ENCODE measurements around the gene TCF4. TPM values are rescaled to one million over a fixed set of nuclear protein-coding genes. Genes with fewer than 3 reads are reported as not detected.

The TCF4 gene
- total RNA-seq, 4 donors from 2014 or later: 60.9 to 98.4 (median 83.4) TPM

DNA sequence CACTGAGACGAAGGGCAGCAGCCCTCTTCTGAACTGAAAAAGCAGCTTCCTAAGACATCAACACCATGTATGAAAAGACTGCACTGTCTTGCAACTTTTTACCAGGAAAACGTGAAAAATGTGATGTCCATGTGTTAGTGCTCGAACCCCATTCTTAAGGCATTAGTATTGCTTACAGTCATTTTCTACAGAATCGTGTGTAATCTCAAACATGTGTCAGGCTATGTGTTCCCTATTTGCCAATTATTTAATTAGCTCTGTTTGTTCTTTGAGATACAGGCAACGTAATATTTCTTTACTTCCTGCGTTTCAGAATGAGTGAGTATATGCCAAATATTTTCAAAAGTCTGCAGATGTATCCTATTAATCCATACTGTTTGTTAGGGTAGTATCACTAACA is 321.0 kb downstream of the TCF4 start:
- TF ChIP-seq, protein P1, sequence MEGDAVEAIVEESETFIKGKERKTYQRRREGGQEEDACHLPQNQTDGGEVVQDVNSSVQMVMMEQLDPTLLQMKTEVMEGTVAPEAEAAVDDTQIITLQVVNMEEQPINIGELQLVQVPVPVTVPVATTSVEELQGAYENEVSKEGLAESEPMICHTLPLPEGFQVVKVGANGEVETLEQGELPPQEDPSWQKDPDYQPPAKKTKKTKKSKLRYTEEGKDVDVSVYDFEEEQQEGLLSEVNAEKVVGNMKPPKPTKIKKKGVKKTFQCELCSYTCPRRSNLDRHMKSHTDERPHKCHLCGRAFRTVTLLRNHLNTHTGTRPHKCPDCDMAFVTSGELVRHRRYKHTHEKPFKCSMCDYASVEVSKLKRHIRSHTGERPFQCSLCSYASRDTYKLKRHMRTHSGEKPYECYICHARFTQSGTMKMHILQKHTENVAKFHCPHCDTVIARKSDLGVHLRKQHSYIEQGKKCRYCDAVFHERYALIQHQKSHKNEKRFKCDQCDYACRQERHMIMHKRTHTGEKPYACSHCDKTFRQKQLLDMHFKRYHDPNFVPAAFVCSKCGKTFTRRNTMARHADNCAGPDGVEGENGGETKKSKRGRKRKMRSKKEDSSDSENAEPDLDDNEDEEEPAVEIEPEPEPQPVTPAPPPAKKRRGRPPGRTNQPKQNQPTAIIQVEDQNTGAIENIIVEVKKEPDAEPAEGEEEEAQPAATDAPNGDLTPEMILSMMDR (IDR thresholded peaks at IDR 0.05): no peak
- no peak for TF ChIP-seq POLR2A (IDR thresholded peaks at IDR 0.05)
- no peak for DNase-seq (ENCODE audit: low spot score in 2 of 2)
- 60 to 67% methylated on average over 6 of the region's 6 CpGs for WGBS, 2 donors

DNA sequence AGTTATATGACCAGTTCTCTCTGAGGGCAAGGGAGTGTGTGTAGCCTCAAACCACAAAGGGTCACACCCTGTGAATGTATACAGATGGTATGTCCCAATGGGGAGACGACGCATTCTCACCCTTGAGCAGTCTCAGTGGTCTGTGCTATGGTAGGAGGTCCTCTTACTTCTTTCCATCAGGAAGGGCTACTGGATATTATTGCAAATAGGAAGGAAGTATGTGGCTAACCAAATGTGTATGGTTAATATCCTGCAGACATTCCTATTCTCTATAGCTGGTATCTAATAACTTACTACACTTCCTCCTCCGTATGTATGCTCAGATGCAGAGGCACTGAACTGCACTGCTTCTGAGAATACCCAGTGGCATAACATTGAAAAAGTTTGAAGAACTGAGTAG is 322.0 kb downstream of the TCF4 start:
- 75% methylated on average over 3 of the region's 3 CpGs for WGBS, 2 donors
- intact Hi-C loops (cut with DNase I; ENCODE audit: low total_unique reads): no loop called here
- no peak overlapping the region for H3K4me3 ChIP-seq (ENCODE audit: low read depth, poor library complexity, severe bottlenecking)
- DNase-seq (ENCODE audit: low spot score in 2 of 2): no peak
- TF ChIP-seq, protein P1 (IDR thresholded peaks at IDR 0.05): no peak
- TF ChIP-seq POLR2A (IDR thresholded peaks at IDR 0.05): no peak

More for the DNA sequence above, 321.0 kb downstream of the TCF4 start:
- no peak overlapping the region for H3K4me3 ChIP-seq (ENCODE audit: low read depth, poor library complexity, severe bottlenecking)
- intact Hi-C loops (cut with DNase I; ENCODE audit: low total_unique reads): no loop called here

DNA sequence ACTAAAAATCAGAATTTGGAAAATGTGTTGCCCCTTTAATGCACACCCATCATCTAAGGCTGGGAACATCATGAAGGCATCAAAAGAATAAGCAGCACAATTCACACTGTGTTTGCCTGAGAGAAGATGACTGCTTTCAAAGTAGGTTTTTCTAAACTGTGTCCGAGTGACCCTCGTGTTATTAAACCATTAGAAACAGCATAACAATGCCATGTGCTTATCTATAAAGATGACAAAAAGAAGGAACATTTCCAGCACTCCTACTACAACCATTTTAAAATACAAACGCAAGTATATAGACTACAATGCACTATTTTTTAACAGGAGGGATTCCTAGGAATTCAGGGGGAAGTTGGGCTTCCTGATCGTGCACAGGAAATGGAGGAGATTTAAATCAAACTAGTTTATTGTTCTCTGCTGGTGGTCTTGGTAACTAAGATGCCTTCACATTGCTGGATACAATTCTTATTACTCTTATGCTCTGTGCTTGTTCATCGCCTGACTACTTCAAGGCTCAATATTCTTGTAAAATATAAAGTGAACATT is 322.8 kb downstream of the TCF4 start:
- DNase-seq (ENCODE audit: low spot score in 2 of 2): no peak
- no peak overlapping the region for H3K4me3 ChIP-seq (ENCODE audit: low read depth, poor library complexity, severe bottlenecking)
- TF ChIP-seq POLR2A (IDR thresholded peaks at IDR 0.05): no peak
- TF ChIP-seq, protein P1 (IDR thresholded peaks at IDR 0.05): no peak
- WGBS, 2 donors: 69 to 70% methylated on average over 5 of the region's 5 CpGs
- intact Hi-C loops (cut with DNase I; ENCODE audit: low total_unique reads): no loop called here

DNA sequence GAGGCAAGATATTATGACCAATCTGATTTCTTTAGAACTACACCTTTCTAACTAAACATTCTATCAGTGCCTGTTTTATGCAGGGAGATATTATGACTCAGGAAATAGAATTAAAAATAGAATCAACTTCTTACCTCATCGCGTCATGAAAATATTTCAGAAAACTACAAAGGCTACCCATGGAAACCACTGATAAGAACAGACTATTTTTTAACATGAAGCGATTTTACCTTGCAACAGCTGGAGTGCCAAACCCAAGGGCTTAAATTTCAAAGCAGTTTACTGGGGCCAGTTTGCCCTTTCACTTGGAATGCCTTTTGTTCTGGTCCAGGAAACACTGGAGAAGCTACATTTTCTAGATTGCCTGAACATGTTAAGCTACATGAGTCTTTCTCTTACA is 323.9 kb downstream of the TCF4 start:
- intact Hi-C loops (cut with DNase I; ENCODE audit: low total_unique reads): no loop called here
- H3K4me3 ChIP-seq (ENCODE audit: low read depth, poor library complexity, severe bottlenecking): no peak overlapping the region
- DNase-seq (ENCODE audit: low spot score in 2 of 2): no peak
- WGBS, 2 donors: 34% methylated on average over 3 of the region's 3 CpGs
- no peak for TF ChIP-seq POLR2A (IDR thresholded peaks at IDR 0.05)
- TF ChIP-seq, protein P1 (IDR thresholded peaks at IDR 0.05): no peak

DNA sequence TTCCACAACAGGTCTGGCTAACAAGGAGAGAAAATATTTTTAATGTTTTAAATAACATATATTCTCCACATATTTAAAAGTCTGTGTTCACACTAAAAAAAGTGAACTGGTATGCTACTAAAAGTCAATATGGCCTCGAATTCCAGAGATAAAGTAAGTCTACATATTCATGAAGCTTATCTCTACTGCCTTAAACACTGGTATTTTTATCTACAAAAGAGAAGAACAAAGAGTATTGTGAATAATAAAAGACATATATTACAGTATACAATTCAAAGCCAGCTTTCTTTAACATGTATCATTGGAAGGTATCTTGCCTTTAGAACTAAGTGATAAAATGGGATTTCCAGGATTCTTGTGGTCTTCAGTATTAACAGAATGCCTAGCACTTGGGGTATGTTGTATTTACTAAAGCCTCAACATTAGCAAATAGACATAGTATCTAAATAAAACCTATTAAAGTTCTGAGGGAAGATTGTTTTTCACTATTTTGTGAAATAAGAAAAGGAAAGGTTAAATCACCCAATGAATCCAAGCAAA is 325.9 kb downstream of the TCF4 start:
- H3K4me3 ChIP-seq (ENCODE audit: low read depth, poor library complexity, severe bottlenecking): no peak overlapping the region
- WGBS, 2 donors: 86 to 89% methylated on average over 1 of the region's 1 CpG
- no peak for DNase-seq (ENCODE audit: low spot score in 2 of 2)
- TF ChIP-seq, protein P1 (IDR thresholded peaks at IDR 0.05): no peak
- no peak for TF ChIP-seq POLR2A (IDR thresholded peaks at IDR 0.05)
- intact Hi-C loops (cut with DNase I; ENCODE audit: low total_unique reads): no loop called here

DNA sequence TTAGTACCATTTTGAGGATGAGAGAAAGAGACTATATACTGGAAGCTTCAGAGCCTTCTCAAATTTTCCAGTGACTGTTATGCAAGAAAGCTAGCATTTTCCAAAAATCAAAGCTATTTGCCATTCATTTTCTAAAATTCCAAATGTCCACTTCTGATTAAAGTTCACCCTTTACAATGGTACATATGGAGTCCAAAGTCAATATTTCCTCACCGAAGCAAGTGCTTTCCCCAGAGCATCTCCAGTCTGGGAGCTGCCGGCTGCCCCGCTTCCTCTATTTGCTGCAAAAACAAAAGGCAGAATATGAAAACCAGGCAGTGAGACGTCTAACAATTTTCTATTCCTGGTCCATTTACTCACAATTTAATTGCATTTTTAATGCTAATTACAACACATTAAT is 326.7 kb downstream of the TCF4 start:
- no peak overlapping the region for H3K4me3 ChIP-seq (ENCODE audit: low read depth, poor library complexity, severe bottlenecking)
- no peak for DNase-seq (ENCODE audit: low spot score in 2 of 2)
- no peak for TF ChIP-seq POLR2A (IDR thresholded peaks at IDR 0.05)
- TF ChIP-seq, protein P1 (IDR thresholded peaks at IDR 0.05): no peak
- WGBS, 2 donors: 84 to 87% methylated on average over 4 of the region's 4 CpGs
- intact Hi-C loops (cut with DNase I; ENCODE audit: low total_unique reads): no loop called here
